ENCODE measurements around the gene ACER3. TPM values are rescaled to one million over a fixed set of nuclear protein-coding genes. Genes with fewer than 3 reads are reported as not detected.

ACER3 gene
- total RNA-seq, 1 experiment from 2014 or later = 31.0 TPM

DNA sequence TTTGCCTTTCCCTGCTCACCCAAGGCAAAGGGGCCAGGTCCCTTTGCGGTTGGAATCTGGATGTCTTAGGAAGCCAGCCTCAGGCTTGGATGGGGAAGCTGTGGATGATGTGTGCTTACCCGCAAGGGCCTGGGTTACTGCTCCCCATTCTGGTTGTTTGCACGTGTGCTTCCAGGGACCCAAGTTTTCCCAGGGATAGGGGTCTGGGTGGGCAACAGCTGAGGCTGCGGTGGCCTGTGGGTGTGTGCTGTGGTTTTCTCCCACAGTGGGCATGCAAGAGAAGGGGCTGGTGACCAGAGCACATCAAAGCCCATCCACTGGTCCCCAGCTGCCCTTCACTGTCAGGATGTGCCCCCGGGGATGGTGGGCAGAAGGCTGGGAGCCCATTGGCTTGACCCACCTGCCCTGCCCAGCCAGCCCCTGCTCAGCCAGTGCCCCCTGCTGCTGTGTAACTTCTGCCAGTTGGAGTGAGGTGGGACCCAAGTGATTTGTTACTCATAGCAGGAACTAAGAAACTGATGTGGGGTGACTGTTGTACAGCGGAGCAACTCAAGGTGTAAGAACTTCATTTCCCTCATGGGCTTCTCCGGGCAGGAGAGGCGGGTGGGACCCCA is 209.4 kb downstream of the ACER3 start:
- DNase-seq (ENCODE audit: low spot score) = no peak
- Histone ChIP-seq H3K27ac (ENCODE audit: low read depth, low read length, poor library complexity, severe bottlenecking) (no peak overlapping the region), H3K9me3 (ENCODE audit: low read depth, low read length, poor library complexity, severe bottlenecking) (no peaks in the 10 kb centered on the region), H3K36me3 (ENCODE audit: insufficient read depth, low read length, poor library complexity, severe bottlenecking) (no peaks in the 10 kb centered on the region), H3K4me1 (ENCODE audit: insufficient read depth, low read length, poor library complexity, severe bottlenecking) (peaks cover 3% of the 10 kb centered on the region), H3K4me3 (ENCODE audit: low read depth, low read length, poor library complexity, severe bottlenecking) (no peak overlapping the region), H3K27me3 (replicated peaks; ENCODE audit: insufficient read depth, low read depth, low read length, poor library complexity) (no peaks in the 10 kb centered on the region)
- intact Hi-C loops (cut with micrococcal nuclease; ENCODE audit: unreplicated experiment) = no loop called here
- TF ChIP-seq EZH2 (IDR thresholded peaks at IDR 0.05; ENCODE audit: borderline replicate concordance, low read depth, low read length, poor library complexity, severe bottlenecking) = no peak
- TF ChIP-seq, protein P1, sequence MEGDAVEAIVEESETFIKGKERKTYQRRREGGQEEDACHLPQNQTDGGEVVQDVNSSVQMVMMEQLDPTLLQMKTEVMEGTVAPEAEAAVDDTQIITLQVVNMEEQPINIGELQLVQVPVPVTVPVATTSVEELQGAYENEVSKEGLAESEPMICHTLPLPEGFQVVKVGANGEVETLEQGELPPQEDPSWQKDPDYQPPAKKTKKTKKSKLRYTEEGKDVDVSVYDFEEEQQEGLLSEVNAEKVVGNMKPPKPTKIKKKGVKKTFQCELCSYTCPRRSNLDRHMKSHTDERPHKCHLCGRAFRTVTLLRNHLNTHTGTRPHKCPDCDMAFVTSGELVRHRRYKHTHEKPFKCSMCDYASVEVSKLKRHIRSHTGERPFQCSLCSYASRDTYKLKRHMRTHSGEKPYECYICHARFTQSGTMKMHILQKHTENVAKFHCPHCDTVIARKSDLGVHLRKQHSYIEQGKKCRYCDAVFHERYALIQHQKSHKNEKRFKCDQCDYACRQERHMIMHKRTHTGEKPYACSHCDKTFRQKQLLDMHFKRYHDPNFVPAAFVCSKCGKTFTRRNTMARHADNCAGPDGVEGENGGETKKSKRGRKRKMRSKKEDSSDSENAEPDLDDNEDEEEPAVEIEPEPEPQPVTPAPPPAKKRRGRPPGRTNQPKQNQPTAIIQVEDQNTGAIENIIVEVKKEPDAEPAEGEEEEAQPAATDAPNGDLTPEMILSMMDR (conservative IDR thresholded peaks at IDR 0.05; ENCODE audit: low read depth, low read length) = no peak
- BruUV-seq (replicated peaks) = no TSS peak
- POLR2A ChIA-PET (ENCODE audit: low non-redundant PET) = no interaction called here
- CTCF ChIA-PET = no interaction called here

DNA sequence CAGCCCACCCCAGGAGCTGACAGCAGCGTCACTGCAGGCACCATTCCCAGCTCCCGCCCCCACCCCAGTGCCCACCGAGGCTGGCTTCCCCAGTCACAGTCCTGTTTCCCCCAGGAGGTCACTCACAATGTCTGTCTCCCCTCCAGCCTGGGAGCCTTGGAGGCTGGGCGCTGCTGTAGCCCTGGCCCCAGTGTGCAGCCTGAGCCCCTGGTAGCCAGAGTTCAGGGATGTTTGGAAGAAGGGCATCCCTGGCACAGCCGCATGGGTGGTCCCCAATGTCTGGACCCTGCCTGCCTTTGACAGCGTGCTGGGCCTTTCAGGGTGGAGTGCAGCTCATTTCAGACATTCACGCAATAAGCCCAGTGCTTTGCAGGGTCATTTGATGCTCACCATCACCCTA is 210.4 kb downstream of the ACER3 start:
- intact Hi-C loops (cut with micrococcal nuclease; ENCODE audit: unreplicated experiment) = no loop called here

DNA sequence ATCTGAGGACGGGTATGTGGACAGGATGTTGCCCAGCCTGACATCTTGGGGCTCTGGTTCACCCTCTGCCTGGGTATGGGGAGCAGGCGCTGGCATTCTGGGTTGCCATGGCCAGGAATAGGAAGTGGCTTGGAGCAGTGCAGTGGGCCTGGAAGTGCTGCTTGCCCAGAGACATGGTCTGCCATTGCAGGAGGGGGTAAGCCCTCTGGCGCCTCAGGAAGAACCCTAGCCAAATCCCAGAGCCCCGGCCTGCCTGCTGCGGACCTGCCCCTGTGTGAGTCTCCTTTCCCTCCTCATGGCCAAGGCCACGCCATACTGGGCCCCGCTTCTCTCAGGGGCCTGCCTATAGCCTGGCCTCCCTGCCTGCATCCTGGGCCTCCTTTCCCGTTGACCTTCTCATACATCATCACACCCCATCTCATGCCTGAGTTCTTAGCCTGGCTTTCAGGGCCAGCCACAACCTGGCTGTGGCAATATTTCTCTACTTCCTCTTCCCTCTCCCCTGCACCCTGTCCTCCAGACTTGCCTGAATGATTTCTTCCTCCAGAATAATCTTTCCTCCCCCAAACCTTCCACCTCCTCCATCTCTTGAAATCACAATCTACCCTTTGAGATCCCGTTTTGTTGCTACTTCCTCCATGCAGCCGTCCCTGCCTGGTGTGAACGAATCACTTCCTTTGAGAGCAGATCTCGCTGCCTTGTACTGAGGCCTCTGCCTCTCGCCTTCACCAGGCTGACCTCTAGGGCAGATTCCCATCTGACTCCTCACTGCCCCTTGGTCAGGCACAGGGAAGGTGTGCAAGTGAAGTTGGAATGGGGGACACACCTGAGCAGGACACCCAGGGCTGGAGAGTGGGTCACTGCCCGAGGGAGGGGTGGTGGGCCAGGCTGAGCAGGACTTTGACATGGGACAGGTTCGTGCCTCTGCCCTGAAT is 211.2 kb downstream of the ACER3 start:
- Histone ChIP-seq H3K9me3 (ENCODE audit: low read depth, low read length, poor library complexity, severe bottlenecking) (no peaks in the 10 kb centered on the region), H3K27ac (ENCODE audit: low read depth, low read length, poor library complexity, severe bottlenecking) (no peak overlapping the region), H3K4me1 (ENCODE audit: insufficient read depth, low read length, poor library complexity, severe bottlenecking) (no peaks in the 10 kb centered on the region), H3K4me3 (ENCODE audit: low read depth, low read length, poor library complexity, severe bottlenecking) (no peak overlapping the region), H3K27me3 (replicated peaks; ENCODE audit: insufficient read depth, low read depth, low read length, poor library complexity) (no peaks in the 10 kb centered on the region), H3K36me3 (ENCODE audit: insufficient read depth, low read length, poor library complexity, severe bottlenecking) (no peaks in the 10 kb centered on the region)
- no TSS peak for BruUV-seq (replicated peaks)
- no peak for DNase-seq (ENCODE audit: low spot score)
- no peak for TF ChIP-seq EZH2 (IDR thresholded peaks at IDR 0.05; ENCODE audit: borderline replicate concordance, low read depth, low read length, poor library complexity, severe bottlenecking)
- TF ChIP-seq, protein P1 (conservative IDR thresholded peaks at IDR 0.05; ENCODE audit: low read depth, low read length) = no peak
- ChIA-PET POLR2A (ENCODE audit: low non-redundant PET) (no interaction called here), CTCF (no interaction called here)
- intact Hi-C loops (cut with micrococcal nuclease; ENCODE audit: unreplicated experiment) = no loop called here

More for the DNA sequence above, 210.4 kb downstream of the ACER3 start:
- ChIA-PET POLR2A (ENCODE audit: low non-redundant PET) (no interaction called here), CTCF (no interaction called here)
- no peaks in the 10 kb centered on the region for H3K9me3 ChIP-seq (ENCODE audit: low read depth, low read length, poor library complexity, severe bottlenecking)
- DNase-seq (ENCODE audit: low spot score) = no peak
- no peaks in the 10 kb centered on the region for H3K27me3 ChIP-seq (replicated peaks; ENCODE audit: insufficient read depth, low read depth, low read length, poor library complexity)
- no peak overlapping the region for H3K27ac ChIP-seq (ENCODE audit: low read depth, low read length, poor library complexity, severe bottlenecking)
- H3K4me1 ChIP-seq (ENCODE audit: insufficient read depth, low read length, poor library complexity, severe bottlenecking) = no peaks in the 10 kb centered on the region
- BruUV-seq (replicated peaks) = no TSS peak
- no peak for TF ChIP-seq EZH2 (IDR thresholded peaks at IDR 0.05; ENCODE audit: borderline replicate concordance, low read depth, low read length, poor library complexity, severe bottlenecking)
- TF ChIP-seq, protein P1 (conservative IDR thresholded peaks at IDR 0.05; ENCODE audit: low read depth, low read length) = no peak
- H3K36me3 ChIP-seq (ENCODE audit: insufficient read depth, low read length, poor library complexity, severe bottlenecking) = no peaks in the 10 kb centered on the region
- H3K4me3 ChIP-seq (ENCODE audit: low read depth, low read length, poor library complexity, severe bottlenecking) = no peak overlapping the region
